Astrocyte (in vitro differentiated cells and primary cell): ENCODE measurements around the gene CUEDC1. TPM values are rescaled to one million over a fixed set of nuclear protein-coding genes. Genes with fewer than 3 reads are reported as not detected.

ENCODE experiments used
- DNase-seq: peaks from one replicate; pipeline ENCODE4 v3.0.0-alpha.2; 2010; ENCODE audit warnings: low read depth
- FAIRE-seq: peaks from 2 replicates; lab custom pipeline; 2011; peaks lifted over from hg19 to GRCh38; lab: Jason Lieb, UNC
- H2AFZ ChIP-seq: 2 replicates; pipeline ENCODE4 v1.6.0; 2012; ENCODE audit warnings: low read depth, low read length, inconsistent platforms
- H3K27ac ChIP-seq: 2 replicates; pipeline ENCODE4 v1.5.1; 2011; ENCODE audit warnings: low read depth, low read length, inconsistent platforms
- H3K27me3 ChIP-seq: 2 replicates; pipeline ENCODE4 v1.6.0; 2011; ENCODE audit warnings: low read length, inconsistent platforms; ENCODE audit not compliant: insufficient read depth
- H3K36me3 ChIP-seq: 2 replicates; pipeline ENCODE4 v1.5.1; 2011; ENCODE audit warnings: low read length, inconsistent platforms; ENCODE audit not compliant: insufficient read depth
- H3K4me1 ChIP-seq: 2 replicates; pipeline ENCODE4 v1.5.1; 2011; ENCODE audit warnings: low read length, inconsistent platforms; ENCODE audit not compliant: insufficient read depth
- H3K4me2 ChIP-seq: 2 replicates; pipeline ENCODE4 v1.6.0; 2012; ENCODE audit warnings: low read length, inconsistent platforms
- H3K4me3 ChIP-seq: 2 replicates; pipeline ENCODE4 v1.5.1; 2011; ENCODE audit warnings: low read depth, mild to moderate bottlenecking, low read length, inconsistent platforms; ENCODE audit not compliant: insufficient read depth
- H3K79me2 ChIP-seq: 2 replicates; pipeline ENCODE4 v1.6.0; 2012; ENCODE audit warnings: mild to moderate bottlenecking, low read length, inconsistent platforms; ENCODE audit not compliant: insufficient read depth
- H3K9ac ChIP-seq: 2 replicates; pipeline ENCODE4 v1.6.0; 2012; ENCODE audit warnings: mild to moderate bottlenecking, low read length, inconsistent platforms
- H3K9me3 ChIP-seq: 2 replicates; pipeline ENCODE4 v1.5.1; 2012; ENCODE audit warnings: low read depth, mild to moderate bottlenecking, low read length, inconsistent platforms; ENCODE audit not compliant: insufficient read depth
- H4K20me1 ChIP-seq: 2 replicates; pipeline ENCODE4 v1.6.0; 2012; ENCODE audit warnings: low read length, inconsistent platforms; ENCODE audit not compliant: insufficient read depth
- H3K27ac Mint-ChIP-seq: one replicate; pipeline ENCODE4 v1.8.0; 2021; ENCODE audit warnings: mild to moderate bottlenecking, mixed read lengths; ENCODE audit not compliant: unreplicated experiment
- H3K27me3 Mint-ChIP-seq: one replicate; pipeline ENCODE4 v1.8.0; 2021; ENCODE audit warnings: low read depth, mixed read lengths; ENCODE audit not compliant: unreplicated experiment
- H3K36me3 Mint-ChIP-seq: one replicate; pipeline ENCODE4 v1.8.0; 2021; ENCODE audit warnings: low read depth, mixed read lengths; ENCODE audit not compliant: unreplicated experiment
- H3K4me1 Mint-ChIP-seq: one replicate; pipeline ENCODE4 v1.8.0; 2021; ENCODE audit warnings: low read depth, mixed read lengths; ENCODE audit not compliant: unreplicated experiment
- H3K4me3 Mint-ChIP-seq: one replicate; pipeline ENCODE4 v1.8.0; 2021; ENCODE audit warnings: mild to moderate bottlenecking, moderate library complexity, mixed read lengths; ENCODE audit not compliant: unreplicated experiment
- H3K9me3 Mint-ChIP-seq: one replicate; pipeline ENCODE4 v1.8.0; 2021; ENCODE audit warnings: mild to moderate bottlenecking, mixed read lengths; ENCODE audit not compliant: unreplicated experiment
- EZH2 ChIP-seq: IDR thresholded peaks from 2 replicates; pipeline ENCODE4 v1.6.1; 2012; ENCODE audit warnings: mild to moderate bottlenecking, low read length, inconsistent platforms; ENCODE audit not compliant: insufficient read depth
- total RNA-seq: library from RNA; stranded (reverse); gene quantifications from 2 replicates; pipeline ENCODE4 v1.2.1, GENCODE V29; 2021
- TF ChIP-seq, protein P1 (sequence below): IDR thresholded peaks from 2 replicates; pipeline ENCODE4 v1.5.1; 2011; ENCODE audit warnings: low read depth, mild to moderate bottlenecking, inconsistent platforms, low read length, moderate library complexity; ENCODE audit not compliant: insufficient read depth

The CUEDC1 gene
- total RNA-seq, 1 donor from 2014 or later = 43.7 TPM

DNA sequence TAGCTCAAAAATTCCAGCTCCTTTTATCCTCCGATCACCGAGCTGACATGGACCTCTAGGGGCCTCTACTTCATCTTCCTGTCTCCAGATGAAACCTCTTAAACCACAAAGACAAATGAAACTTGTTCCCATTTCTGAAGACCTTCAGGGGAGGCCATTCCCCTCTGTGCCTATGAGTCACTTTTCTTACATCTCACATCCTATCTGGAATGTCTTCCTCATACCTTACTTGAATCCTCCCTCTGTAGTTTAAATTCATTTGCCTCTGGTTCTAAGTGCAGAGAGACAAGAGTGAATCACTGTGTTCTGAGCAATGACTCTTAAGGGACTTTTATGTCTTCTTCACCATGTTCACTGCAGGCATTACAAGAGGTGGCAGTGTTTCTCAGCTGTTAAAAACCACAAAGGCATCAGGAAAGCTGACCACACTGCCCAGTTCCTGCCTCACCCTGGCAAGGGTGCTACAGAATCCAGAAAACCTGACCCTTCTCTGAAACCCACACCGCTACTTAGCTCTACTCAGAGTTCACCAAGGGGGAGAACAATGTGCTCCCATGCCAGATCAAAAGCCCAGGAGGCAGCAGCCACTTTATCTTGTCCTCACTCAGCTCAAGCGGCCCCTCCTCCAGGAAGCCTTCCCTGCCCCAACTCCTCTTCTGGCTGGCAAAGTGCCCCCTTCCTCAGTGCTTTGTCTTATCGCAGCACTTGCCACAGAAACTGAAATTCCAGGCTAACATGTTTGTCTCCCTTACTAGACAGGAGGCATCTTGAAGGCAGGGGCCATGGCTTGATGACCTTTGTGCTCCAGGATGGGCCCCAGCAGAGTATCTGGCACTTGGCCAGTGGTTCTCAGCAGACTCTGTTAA is 6.4 kb downstream of the CUEDC1 start:
- Histone ChIP-seq H3K36me3 (no peaks in the 10 kb centered on the region), H3K9ac (peak overlapping the region; percentile 69), H3K27ac (peak overlapping the region; percentile 83), H4K20me1 (peaks cover 5% of the 10 kb centered on the region), H3K4me3 (peak overlapping the region; percentile 40), H3K79me2 (peaks cover 62% of the 10 kb centered on the region), H2AFZ (no peak overlapping the region), H3K27me3 (no peaks in the 10 kb centered on the region), H3K4me2 (peak overlapping the region; percentile 83), H3K4me1 (peaks cover 49% of the 10 kb centered on the region), H3K9me3 (no peaks in the 10 kb centered on the region)
- peak; percentile 80 for FAIRE-seq
- H3K36me3 Mint-ChIP-seq = no peaks in the 10 kb centered on the region
- TF ChIP-seq, protein P1, sequence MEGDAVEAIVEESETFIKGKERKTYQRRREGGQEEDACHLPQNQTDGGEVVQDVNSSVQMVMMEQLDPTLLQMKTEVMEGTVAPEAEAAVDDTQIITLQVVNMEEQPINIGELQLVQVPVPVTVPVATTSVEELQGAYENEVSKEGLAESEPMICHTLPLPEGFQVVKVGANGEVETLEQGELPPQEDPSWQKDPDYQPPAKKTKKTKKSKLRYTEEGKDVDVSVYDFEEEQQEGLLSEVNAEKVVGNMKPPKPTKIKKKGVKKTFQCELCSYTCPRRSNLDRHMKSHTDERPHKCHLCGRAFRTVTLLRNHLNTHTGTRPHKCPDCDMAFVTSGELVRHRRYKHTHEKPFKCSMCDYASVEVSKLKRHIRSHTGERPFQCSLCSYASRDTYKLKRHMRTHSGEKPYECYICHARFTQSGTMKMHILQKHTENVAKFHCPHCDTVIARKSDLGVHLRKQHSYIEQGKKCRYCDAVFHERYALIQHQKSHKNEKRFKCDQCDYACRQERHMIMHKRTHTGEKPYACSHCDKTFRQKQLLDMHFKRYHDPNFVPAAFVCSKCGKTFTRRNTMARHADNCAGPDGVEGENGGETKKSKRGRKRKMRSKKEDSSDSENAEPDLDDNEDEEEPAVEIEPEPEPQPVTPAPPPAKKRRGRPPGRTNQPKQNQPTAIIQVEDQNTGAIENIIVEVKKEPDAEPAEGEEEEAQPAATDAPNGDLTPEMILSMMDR = no peak
- no peak for TF ChIP-seq EZH2
- DNase-seq = peak; percentile 98
- H3K4me1 Mint-ChIP-seq = peaks cover 74% of the 10 kb centered on the region
- H3K27me3 Mint-ChIP-seq = no peaks in the 10 kb centered on the region
- H3K27ac Mint-ChIP-seq = peak overlapping the region; percentile 97
- H3K4me3 Mint-ChIP-seq = peak overlapping the region; percentile 70
- no peaks in the 10 kb centered on the region for H3K9me3 Mint-ChIP-seq

DNA sequence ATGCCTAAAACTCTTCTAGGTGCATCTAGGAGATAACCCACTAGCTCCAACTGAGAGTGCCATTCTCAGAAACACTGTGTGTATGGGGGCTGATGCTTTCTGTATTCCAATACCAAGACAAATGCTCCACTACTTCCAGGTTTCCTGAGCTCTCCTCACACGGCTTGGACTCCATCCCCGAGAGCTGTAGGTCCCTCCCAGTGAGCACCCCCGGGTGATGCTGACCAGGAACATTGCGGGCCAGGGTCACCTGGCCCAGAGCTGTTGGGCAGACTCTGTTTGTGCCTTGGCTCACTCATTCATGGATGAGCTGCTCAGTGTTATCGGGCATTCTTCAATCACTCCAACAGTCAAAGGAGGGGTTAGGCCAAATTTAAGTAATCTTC is 7.0 kb downstream of the CUEDC1 start:
- peaks cover 61% of the 10 kb centered on the region for H3K79me2 ChIP-seq
- no peak overlapping the region for H2AFZ ChIP-seq
- H3K9me3 ChIP-seq = no peaks in the 10 kb centered on the region
- H4K20me1 ChIP-seq = peaks cover 5% of the 10 kb centered on the region
- H3K9ac ChIP-seq = peak overlapping the region; percentile 69
- peak overlapping the region; percentile 70 for H3K4me3 Mint-ChIP-seq
- peak overlapping the region; percentile 97 for H3K27ac Mint-ChIP-seq
- no peak for FAIRE-seq
- no peaks in the 10 kb centered on the region for H3K27me3 ChIP-seq
- H3K4me1 ChIP-seq = peaks cover 52% of the 10 kb centered on the region
- no peak for DNase-seq
- peak overlapping the region; percentile 18 for H3K4me3 ChIP-seq
- H3K36me3 Mint-ChIP-seq = peaks cover 3% of the 10 kb centered on the region
- no peaks in the 10 kb centered on the region for H3K36me3 ChIP-seq
- no peaks in the 10 kb centered on the region for H3K9me3 Mint-ChIP-seq
- peak overlapping the region; percentile 83 for H3K4me2 ChIP-seq
- TF ChIP-seq, protein P1 = no peak
- no peak for TF ChIP-seq EZH2
- H3K27ac ChIP-seq = peak overlapping the region; percentile 83
- peaks cover 74% of the 10 kb centered on the region for H3K4me1 Mint-ChIP-seq
- H3K27me3 Mint-ChIP-seq = no peaks in the 10 kb centered on the region

DNA sequence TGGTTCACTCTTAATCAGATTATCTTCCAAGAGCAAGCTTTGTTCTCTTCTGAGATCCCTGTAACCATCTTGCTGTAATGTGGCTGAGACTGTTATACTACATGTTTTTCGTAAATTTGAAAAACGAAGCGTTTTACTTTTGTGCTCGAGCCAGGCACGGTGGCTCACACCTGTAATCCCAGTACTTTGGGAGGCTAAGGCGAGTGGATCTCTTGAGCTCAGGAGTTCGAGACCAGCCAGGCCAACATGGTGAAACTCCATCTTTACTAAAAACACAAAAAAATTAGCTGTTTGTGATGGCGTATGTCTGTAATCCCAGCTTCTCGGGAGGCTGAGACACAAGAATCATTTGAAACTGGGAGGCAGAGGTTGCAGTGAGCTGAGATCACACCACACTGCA is 7.8 kb downstream of the CUEDC1 start:
- H3K4me1 ChIP-seq = peaks cover 52% of the 10 kb centered on the region
- peak overlapping the region; percentile 45 for H3K9ac ChIP-seq
- H2AFZ ChIP-seq = no peak overlapping the region
- no peaks in the 10 kb centered on the region for H3K9me3 ChIP-seq
- peaks cover 6% of the 10 kb centered on the region for H4K20me1 ChIP-seq
- peaks cover 54% of the 10 kb centered on the region for H3K79me2 ChIP-seq
- Mint-ChIP-seq H3K9me3 (no peaks in the 10 kb centered on the region), H3K27me3 (no peaks in the 10 kb centered on the region), H3K27ac (peak overlapping the region; percentile 85), H3K36me3 (peaks cover 3% of the 10 kb centered on the region), H3K4me1 (peaks cover 69% of the 10 kb centered on the region), H3K4me3 (peak overlapping the region; percentile 17)
- no peak for TF ChIP-seq EZH2
- TF ChIP-seq, protein P1 = no peak
- H3K36me3 ChIP-seq = no peaks in the 10 kb centered on the region
- DNase-seq (no peak), FAIRE-seq (no peak)
- peak overlapping the region; percentile 83 for H3K27ac ChIP-seq
- peak overlapping the region; percentile 81 for H3K4me2 ChIP-seq
- H3K4me3 ChIP-seq = no peak overlapping the region
- no peaks in the 10 kb centered on the region for H3K27me3 ChIP-seq
